A549 (cell line): ENCODE measurements around the gene MLPH.

ENCODE experiments used
- BHLHE40 ChIP-seq: IDR thresholded peaks from 2 replicates; pipeline ENCODE4 v1.6.1; 2012; ENCODE audit warnings: low read depth, low read length, inconsistent platforms
- CHD2 ChIP-seq: fragments of 150-350 bp; IDR thresholded peaks from 2 replicates; pipeline ENCODE4 v1.6.1; 2014; ENCODE audit warnings: low read length; ENCODE audit not compliant: partially characterized antibody
- E2F6 ChIP-seq: IDR thresholded peaks from 2 replicates; pipeline ENCODE4 v1.6.1; 2012; ENCODE audit warnings: low read depth, borderline replicate concordance
- HDAC2 ChIP-seq: fragments of 200-600 bp; sonication (generic); IDR thresholded peaks from 2 replicates; pipeline ENCODE4 v1.6.1; 2016
- KDM5A ChIP-seq: fragments of 200-600 bp; sonication (generic); IDR thresholded peaks from 2 replicates; pipeline ENCODE4 v1.6.1; 2016; ENCODE audit warnings: antibody characterized with exemption, mild to moderate bottlenecking
- MYC ChIP-seq: IDR thresholded peaks from 2 replicates; pipeline ENCODE4 v1.6.1; 2012; ENCODE audit warnings: mild to moderate bottlenecking, inconsistent platforms, low read length, improper control_type of control experiment, borderline replicate concordance
- PHF8 ChIP-seq: fragments of 200-600 bp; sonication (generic); IDR thresholded peaks from 2 replicates; pipeline ENCODE4 v1.6.1; 2016; ENCODE audit warnings: low read depth, mild to moderate bottlenecking, antibody characterized with exemption, moderate library complexity, borderline replicate concordance
- TF ChIP-seq, protein P1 (sequence below): fragments of >200 bp; sonication (Bioruptor Twin); formaldehyde crosslinking; IDR thresholded peaks from 3 replicates; pipeline ENCODE4 v1.5.1; 2016

DNA sequence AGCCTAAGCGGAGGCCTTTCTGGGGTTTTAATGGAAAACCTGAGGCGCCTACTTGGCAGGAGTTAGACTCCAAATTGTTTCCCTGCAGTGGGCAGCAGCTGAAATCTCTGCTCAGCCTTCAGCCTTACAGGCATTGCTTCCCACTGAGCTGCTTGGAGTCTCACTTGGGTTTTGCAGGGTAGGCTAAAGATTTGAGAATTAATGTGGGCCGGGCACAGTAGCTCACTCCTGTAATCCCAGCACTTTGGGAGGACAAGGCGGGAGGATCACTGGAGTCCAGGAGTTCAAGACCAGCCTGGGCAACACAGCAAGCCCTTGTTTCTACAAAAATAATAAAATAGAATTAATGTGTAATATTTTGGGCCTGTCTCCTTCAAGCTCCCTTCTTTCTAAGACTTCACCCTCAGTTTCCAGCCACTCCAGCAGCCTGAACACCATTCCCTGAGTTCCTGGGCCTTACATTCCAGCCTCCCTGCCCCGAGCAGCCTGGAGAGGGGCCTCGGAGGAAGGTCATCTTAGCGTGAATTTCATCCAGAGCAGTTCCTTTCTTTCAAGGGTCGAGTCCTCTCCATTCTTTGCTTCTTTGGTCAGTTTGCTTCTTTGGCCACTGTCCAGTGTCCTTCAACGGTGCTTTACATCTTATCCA is 112.5 kb downstream of the MLPH start:
- TF ChIP-seq, protein P1, sequence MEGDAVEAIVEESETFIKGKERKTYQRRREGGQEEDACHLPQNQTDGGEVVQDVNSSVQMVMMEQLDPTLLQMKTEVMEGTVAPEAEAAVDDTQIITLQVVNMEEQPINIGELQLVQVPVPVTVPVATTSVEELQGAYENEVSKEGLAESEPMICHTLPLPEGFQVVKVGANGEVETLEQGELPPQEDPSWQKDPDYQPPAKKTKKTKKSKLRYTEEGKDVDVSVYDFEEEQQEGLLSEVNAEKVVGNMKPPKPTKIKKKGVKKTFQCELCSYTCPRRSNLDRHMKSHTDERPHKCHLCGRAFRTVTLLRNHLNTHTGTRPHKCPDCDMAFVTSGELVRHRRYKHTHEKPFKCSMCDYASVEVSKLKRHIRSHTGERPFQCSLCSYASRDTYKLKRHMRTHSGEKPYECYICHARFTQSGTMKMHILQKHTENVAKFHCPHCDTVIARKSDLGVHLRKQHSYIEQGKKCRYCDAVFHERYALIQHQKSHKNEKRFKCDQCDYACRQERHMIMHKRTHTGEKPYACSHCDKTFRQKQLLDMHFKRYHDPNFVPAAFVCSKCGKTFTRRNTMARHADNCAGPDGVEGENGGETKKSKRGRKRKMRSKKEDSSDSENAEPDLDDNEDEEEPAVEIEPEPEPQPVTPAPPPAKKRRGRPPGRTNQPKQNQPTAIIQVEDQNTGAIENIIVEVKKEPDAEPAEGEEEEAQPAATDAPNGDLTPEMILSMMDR, result no peak
- TF ChIP-seq E2F6 (no peak), HDAC2 (no peak), KDM5A (no peak), MYC (no peak), PHF8 (no peak), CHD2 (no peak), BHLHE40 (no peak)
